ENCODE results near the gene RAB13. TPM values are rescaled to one million over a fixed set of nuclear protein-coding genes. Genes with fewer than 3 reads are reported as not detected.
"Not testable (repeated sequence)": the region's sequence is repeated elsewhere in the genome, so short reads cannot be mapped to it uniquely, and the experiment has no call there.

RAB13 gene
- total RNA-seq, 2 experiments from 2014 or later, result 0.28 to 0.30 TPM

- Mint-ChIP-seq H3K36me3 (ENCODE audit: low read depth) (no peaks in the 10 kb centered on the region), H3K9me3 (no peaks in the 10 kb centered on the region), H3K4me1 (ENCODE audit: low read depth) (no peaks in the 10 kb centered on the region), H3K4me3 (no peak overlapping the region), H3K27ac (no peak overlapping the region), H3K27me3 (no peaks in the 10 kb centered on the region)
- H3K27me3 ChIP-seq (ENCODE audit: control insufficient read depth in 1 of 2, insufficient read depth in 2 of 2, low read length in 2 of 2), result no peaks in the 10 kb centered on the region
- intact Hi-C loops (cut with DNase I, micrococcal nuclease), result no loop called here
- no peaks in the 10 kb centered on the region for H3K4me1 ChIP-seq (ENCODE audit: insufficient read depth, low read length)
- CTCF ChIA-PET, result interaction anchor here (0.6 kb wide), 1 partner anchor 1346 kb away, joined by 3 read pairs; no protein-coding TSS in a partner anchor
- ATAC-seq (ENCODE audit: poor library complexity) (no peak), DNase-seq (no peak)
- no peak overlapping the region for H3K27ac ChIP-seq (ENCODE audit: low read depth in 1 of 2, low read length in 2 of 2)
- TF ChIP-seq CTCF (IDR thresholded peaks at IDR 0.05), result no peak
- H3K9me3 ChIP-seq (ENCODE audit: control insufficient read depth in 1 of 2, insufficient read depth in 1 of 2, low read length in 2 of 2), result no peaks in the 10 kb centered on the region
- no peak overlapping the region for H3K4me3 ChIP-seq (ENCODE audit: low read length)
- no peaks in the 10 kb centered on the region for H3K36me3 ChIP-seq (ENCODE audit: insufficient read depth, low read length)
- POLR2A ChIA-PET, result no interaction called here
Observed at GRCh38 chr1:154019269-154019668, 33.1 kb upstream of the RAB13 start.

- Histone ChIP-seq H3K9me3 (ENCODE audit: control insufficient read depth in 1 of 2, insufficient read depth in 1 of 2, low read length in 2 of 2) (no peaks in the 10 kb centered on the region), H3K36me3 (ENCODE audit: insufficient read depth, low read length) (no peaks in the 10 kb centered on the region), H3K4me3 (ENCODE audit: low read length) (no peak overlapping the region), H3K27me3 (ENCODE audit: control insufficient read depth in 1 of 2, insufficient read depth in 2 of 2, low read length in 2 of 2) (no peaks in the 10 kb centered on the region), H3K27ac (ENCODE audit: low read depth in 1 of 2, low read length in 2 of 2) (no peak overlapping the region), H3K4me1 (ENCODE audit: insufficient read depth, low read length) (no peaks in the 10 kb centered on the region)
- ChIA-PET POLR2A (no interaction called here), CTCF (no interaction called here)
- H3K9me3 Mint-ChIP-seq, result no peaks in the 10 kb centered on the region
- ATAC-seq (ENCODE audit: poor library complexity) (no peak), DNase-seq (no peak)
- intact Hi-C loops (cut with DNase I, micrococcal nuclease), result no loop called here
- H3K4me3 Mint-ChIP-seq, result no peak overlapping the region
- no peak for TF ChIP-seq CTCF (IDR thresholded peaks at IDR 0.05)
- no peaks in the 10 kb centered on the region for H3K27me3 Mint-ChIP-seq
- H3K27ac Mint-ChIP-seq, result no peak overlapping the region
- no peaks in the 10 kb centered on the region for H3K36me3 Mint-ChIP-seq (ENCODE audit: low read depth)
- no peaks in the 10 kb centered on the region for H3K4me1 Mint-ChIP-seq (ENCODE audit: low read depth)
Observed at GRCh38 chr1:154014154-154014907, 28.2 kb upstream of the RAB13 start.

GRCh38 chr1:154012543-154012942 is 26.4 kb upstream of the RAB13 start:
- H3K27me3 ChIP-seq (ENCODE audit: control insufficient read depth in 1 of 2, insufficient read depth in 2 of 2, low read length in 2 of 2); H3K4me3 Mint-ChIP-seq; H3K4me3 ChIP-seq (ENCODE audit: low read length); H3K27ac Mint-ChIP-seq; POLR2A ChIA-PET; CTCF ChIA-PET; H3K27me3 Mint-ChIP-seq; H3K9me3 ChIP-seq (ENCODE audit: control insufficient read depth in 1 of 2, insufficient read depth in 1 of 2, low read length in 2 of 2); H3K4me1 Mint-ChIP-seq (ENCODE audit: low read depth); H3K4me1 ChIP-seq (ENCODE audit: insufficient read depth, low read length); H3K9me3 Mint-ChIP-seq; intact Hi-C loops (cut with DNase I, micrococcal nuclease); H3K36me3 Mint-ChIP-seq (ENCODE audit: low read depth); DNase-seq; H3K27ac ChIP-seq (ENCODE audit: low read depth in 1 of 2, low read length in 2 of 2); ATAC-seq (ENCODE audit: poor library complexity); H3K36me3 ChIP-seq (ENCODE audit: insufficient read depth, low read length): not testable (repeated sequence)

- Mint-ChIP-seq H3K27ac (no peak overlapping the region), H3K36me3 (ENCODE audit: low read depth) (no peaks in the 10 kb centered on the region), H3K27me3 (no peaks in the 10 kb centered on the region), H3K4me3 (no peak overlapping the region), H3K4me1 (ENCODE audit: low read depth) (no peaks in the 10 kb centered on the region), H3K9me3 (no peaks in the 10 kb centered on the region)
- H3K27me3 ChIP-seq (ENCODE audit: control insufficient read depth in 1 of 2, insufficient read depth in 2 of 2, low read length in 2 of 2), result no peaks in the 10 kb centered on the region
- DNase-seq, result no peak
- H3K4me1 ChIP-seq (ENCODE audit: insufficient read depth, low read length), result no peaks in the 10 kb centered on the region
- no peaks in the 10 kb centered on the region for H3K9me3 ChIP-seq (ENCODE audit: control insufficient read depth in 1 of 2, insufficient read depth in 1 of 2, low read length in 2 of 2)
- H3K36me3 ChIP-seq (ENCODE audit: insufficient read depth, low read length), result no peaks in the 10 kb centered on the region
- no peak for TF ChIP-seq CTCF (IDR thresholded peaks at IDR 0.05)
- intact Hi-C loops (cut with DNase I, micrococcal nuclease), result no loop called here
- no peak for ATAC-seq (ENCODE audit: poor library complexity)
- H3K4me3 ChIP-seq (ENCODE audit: low read length), result no peak overlapping the region
- ChIA-PET POLR2A (no interaction called here), CTCF (no interaction called here)
- no peak overlapping the region for H3K27ac ChIP-seq (ENCODE audit: low read depth in 1 of 2, low read length in 2 of 2)
Observed at GRCh38 chr1:154012129-154012528, 26.0 kb upstream of the RAB13 start.

Data from CD4-positive, alpha-beta T cell (primary cell).